Liver (tissue), 9 donors: Measurements from ENCODE around the gene SARM1. TPM values are rescaled to one million over a fixed set of nuclear protein-coding genes. Genes with fewer than 3 reads are reported as not detected.

Experiments used
- DNase-seq: peaks from one replicate; pipeline ENCODE4 v3.0.0-alpha.2; 2017; ENCODE audit warnings: low spot score
- H3K27ac ChIP-seq, 2 donors: one replicate each; pipeline ENCODE4 v1.7.0; 2013; ENCODE audit warnings: inconsistent platforms in 2 of 2, low read length in 2 of 2, control low read depth in 1 of 2, low read depth in 1 of 2, mild to moderate bottlenecking in 1 of 2
- H3K27me3 ChIP-seq, 4 donors: one replicate each; pipeline versions ENCODE4 v1.6.1 to v1.7.0; 2013; ENCODE audit warnings: low read length in 3 of 4, inconsistent platforms in 1 of 4, mild to moderate bottlenecking in 1 of 4, moderate library complexity in 1 of 4; ENCODE audit not compliant: control insufficient read depth in 4 of 4, insufficient read depth in 4 of 4
- H3K36me3 ChIP-seq, 4 donors: one replicate each; pipeline versions ENCODE4 v1.6.1 to v1.7.0; 2013; ENCODE audit warnings: low read length in 3 of 4, mild to moderate bottlenecking in 3 of 4, low read depth in 1 of 4, moderate library complexity in 1 of 4; ENCODE audit not compliant: control insufficient read depth in 4 of 4, insufficient read depth in 3 of 4
- H3K4me1 ChIP-seq, 4 donors: one replicate each; pipeline versions ENCODE4 v1.6.1 to v1.7.0; 2013; ENCODE audit warnings: low read length in 3 of 4, mild to moderate bottlenecking in 3 of 4, moderate library complexity in 1 of 4; ENCODE audit not compliant: control insufficient read depth in 4 of 4, insufficient read depth in 4 of 4
- H3K4me3 ChIP-seq, 3 donors: one replicate each; pipeline versions ENCODE4 v1.6.1 to v1.7.0; 2013; ENCODE audit warnings: low read length in 3 of 3, control low read depth in 1 of 3, low read depth in 1 of 3, mild to moderate bottlenecking in 1 of 3
- H3K9ac ChIP-seq, 2 donors: one replicate each; pipeline ENCODE4 v1.7.0; 2013; ENCODE audit warnings: low read length in 2 of 2, mild to moderate bottlenecking in 2 of 2, moderate library complexity in 2 of 2, control low read depth in 1 of 2, low read depth in 1 of 2
- H3K9me3 ChIP-seq, 4 donors: one replicate each; pipeline versions ENCODE4 v1.6.1 to v1.7.0; 2013; ENCODE audit warnings: low read length in 3 of 4; ENCODE audit not compliant: control insufficient read depth in 4 of 4
- ATF3 ChIP-seq: IDR thresholded peaks from 2 replicates; pipeline ENCODE4 v1.6.1; 2016; ENCODE audit warnings: antibody characterized with exemption
- CTCF ChIP-seq: fragments of 150-350 bp; IDR thresholded peaks from 2 replicates; pipeline ENCODE4 v1.5.1; 2017; ENCODE audit warnings: improper control_type of control experiment, low read depth, low read length; ENCODE audit not compliant: missing input control
- EGR1 ChIP-seq, 2 donors: IDR thresholded peaks; 2 replicates each; pipeline ENCODE4 v1.6.1; 2016 to 2018; ENCODE audit warnings: antibody characterized with exemption in 2 of 2, low read depth in 2 of 2
- FOXA1 ChIP-seq: IDR thresholded peaks from 2 replicates; pipeline ENCODE4 v1.6.1; 2016; ENCODE audit warnings: antibody characterized with exemption
- FOXA2 ChIP-seq: IDR thresholded peaks from 2 replicates; pipeline ENCODE4 v1.6.1; 2016; ENCODE audit warnings: antibody characterized with exemption
- GABPA ChIP-seq, 2 donors: IDR thresholded peaks in 1 of 2; conservative IDR thresholded peaks in 1 of 2; 2 replicates each; pipeline ENCODE4 v1.6.1; 2016; ENCODE audit warnings: antibody characterized with exemption in 2 of 2, mild to moderate bottlenecking in 1 of 2, moderate library complexity in 1 of 2
- HNF4A ChIP-seq, 2 donors: conservative IDR thresholded peaks; 2 replicates each; pipeline ENCODE4 v1.6.1; 2016; ENCODE audit warnings: antibody characterized with exemption in 2 of 2, mild to moderate bottlenecking in 2 of 2
- HNF4G ChIP-seq: IDR thresholded peaks from 2 replicates; pipeline ENCODE4 v1.6.1; 2016; ENCODE audit warnings: antibody characterized with exemption
- JUND ChIP-seq, 2 donors: IDR thresholded peaks; 2 replicates each; pipeline ENCODE4 v1.6.1; 2016; ENCODE audit warnings: antibody characterized with exemption in 2 of 2
- MAX ChIP-seq: IDR thresholded peaks from 2 replicates; pipeline ENCODE4 v1.6.1; 2016; ENCODE audit warnings: antibody characterized with exemption
- NR2F2 ChIP-seq: IDR thresholded peaks from 2 replicates; pipeline ENCODE4 v1.6.1; 2016; ENCODE audit warnings: antibody characterized with exemption
- RAD21 ChIP-seq, 2 donors: IDR thresholded peaks; 2 replicates each; pipeline ENCODE4 v1.6.1; 2016; ENCODE audit warnings: antibody characterized with exemption in 2 of 2, mild to moderate bottlenecking in 2 of 2
- RXRA ChIP-seq, 2 donors: IDR thresholded peaks; 2 replicates each; pipeline ENCODE4 v1.6.1; 2017 to 2018; ENCODE audit warnings: antibody characterized with exemption in 2 of 2, mild to moderate bottlenecking in 1 of 2
- SP1 ChIP-seq: IDR thresholded peaks from 2 replicates; pipeline ENCODE4 v1.6.1; 2018; ENCODE audit warnings: antibody characterized with exemption, mild to moderate bottlenecking
- TAF1 ChIP-seq: conservative IDR thresholded peaks from 2 replicates; pipeline ENCODE4 v1.6.1; 2016; ENCODE audit warnings: antibody characterized with exemption, mild to moderate bottlenecking
- YY1 ChIP-seq: IDR thresholded peaks from 2 replicates; pipeline ENCODE4 v1.6.1; 2016; ENCODE audit warnings: antibody characterized with exemption, mild to moderate bottlenecking
- WGBS: extraction: QIAGEN DNeasy Blood & Tissue Kit; methylation state at CpG from one replicate; pipeline ENCODE4 v1.1.7; 2013; 5-methylcytosine and 5-hydroxymethylcytosine counted together
- polyA plus RNA-seq, 2 donors: library from polyadenylated mRNA; stranded (reverse) in 1 of 2; unstranded in 1 of 2; fragments of 200-250 nt in 1 of 2; fragments of >200 nt in 1 of 2; fragmentation: Nextera tagmentation in 1 of 2; extraction: Ambion mirVana in 1 of 2; gene quantifications; one replicate each; pipeline versions ENCODE4 v1.2.1 to v1.2.3, GENCODE V29; 2013 to 2015
- total RNA-seq, 2 donors: library from RNA; depleted of rRNA; stranded (reverse); fragments of >200 nt; gene quantifications; one replicate each; pipeline ENCODE4 v1.2.3, GENCODE V29; 2014
- TF ChIP-seq, protein P1 (sequence below): IDR thresholded peaks from 2 replicates; pipeline ENCODE4 v1.6.1; 2016; ENCODE audit warnings: antibody characterized with exemption
- TF ChIP-seq, protein P2 (sequence below): IDR thresholded peaks from 2 replicates; pipeline ENCODE4 v1.6.1; 2016; ENCODE audit warnings: antibody characterized with exemption, mild to moderate bottlenecking
- donor health status: healthy.
- donor health status: healthy.
- donor health status: healthy.
- donor health status: healthy.
- donor health status: healthy.

SARM1 gene
- total and polyA plus RNA-seq, 4 donors, result 2.4 to 5.4 (median 5.1) TPM

DNA sequence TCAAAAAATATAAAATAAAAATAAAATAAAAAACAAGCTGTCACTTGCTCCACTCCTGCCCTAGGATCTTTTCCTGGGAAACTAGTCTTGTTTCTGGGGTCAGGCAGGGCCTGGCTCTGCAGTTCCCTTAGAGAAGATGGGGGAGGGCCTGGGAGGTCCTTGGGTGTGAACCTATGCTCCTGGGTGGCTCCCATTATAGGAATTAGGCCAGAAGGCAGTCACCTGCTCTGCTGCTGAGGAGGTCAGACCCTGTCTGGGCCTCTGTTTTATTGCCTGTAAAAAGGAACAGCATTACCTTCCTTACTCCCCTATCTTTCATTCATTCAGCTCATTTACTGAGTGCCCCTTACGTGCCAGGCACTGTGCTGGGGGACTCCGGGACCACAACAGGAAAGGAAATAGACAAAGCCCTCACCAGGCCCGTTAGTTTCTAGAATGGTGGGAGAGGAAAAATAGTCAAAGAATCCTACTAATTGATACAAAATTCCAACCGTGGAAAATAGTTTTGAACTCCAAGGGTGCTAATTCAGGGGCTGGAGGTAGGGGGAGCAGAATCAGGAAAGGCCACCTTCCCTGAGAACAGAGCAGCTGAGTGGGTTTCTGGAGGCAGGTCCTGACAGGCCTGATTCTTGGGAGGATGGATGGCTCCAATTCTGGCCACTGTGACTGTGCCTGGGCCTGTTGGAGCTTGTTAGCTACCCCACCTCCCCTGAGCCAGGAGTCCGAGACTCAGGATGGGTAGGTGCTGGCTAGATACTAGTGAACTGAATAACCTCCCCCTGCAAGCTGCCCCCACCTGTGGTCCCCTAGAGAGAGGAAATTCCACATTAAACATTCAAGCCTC, 35.9 kb downstream of the SARM1 start (continued):
- TF ChIP-seq, protein P1, sequence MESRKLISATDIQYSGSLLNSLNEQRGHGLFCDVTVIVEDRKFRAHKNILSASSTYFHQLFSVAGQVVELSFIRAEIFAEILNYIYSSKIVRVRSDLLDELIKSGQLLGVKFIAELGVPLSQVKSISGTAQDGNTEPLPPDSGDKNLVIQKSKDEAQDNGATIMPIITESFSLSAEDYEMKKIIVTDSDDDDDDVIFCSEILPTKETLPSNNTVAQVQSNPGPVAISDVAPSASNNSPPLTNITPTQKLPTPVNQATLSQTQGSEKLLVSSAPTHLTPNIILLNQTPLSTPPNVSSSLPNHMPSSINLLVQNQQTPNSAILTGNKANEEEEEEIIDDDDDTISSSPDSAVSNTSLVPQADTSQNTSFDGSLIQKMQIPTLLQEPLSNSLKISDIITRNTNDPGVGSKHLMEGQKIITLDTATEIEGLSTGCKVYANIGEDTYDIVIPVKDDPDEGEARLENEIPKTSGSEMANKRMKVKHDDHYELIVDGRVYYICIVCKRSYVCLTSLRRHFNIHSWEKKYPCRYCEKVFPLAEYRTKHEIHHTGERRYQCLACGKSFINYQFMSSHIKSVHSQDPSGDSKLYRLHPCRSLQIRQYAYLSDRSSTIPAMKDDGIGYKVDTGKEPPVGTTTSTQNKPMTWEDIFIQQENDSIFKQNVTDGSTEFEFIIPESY, result no peak
- TF ChIP-seq FOXA2 (no peak), YY1 (no peak), NR2F2 (no peak)

DNA sequence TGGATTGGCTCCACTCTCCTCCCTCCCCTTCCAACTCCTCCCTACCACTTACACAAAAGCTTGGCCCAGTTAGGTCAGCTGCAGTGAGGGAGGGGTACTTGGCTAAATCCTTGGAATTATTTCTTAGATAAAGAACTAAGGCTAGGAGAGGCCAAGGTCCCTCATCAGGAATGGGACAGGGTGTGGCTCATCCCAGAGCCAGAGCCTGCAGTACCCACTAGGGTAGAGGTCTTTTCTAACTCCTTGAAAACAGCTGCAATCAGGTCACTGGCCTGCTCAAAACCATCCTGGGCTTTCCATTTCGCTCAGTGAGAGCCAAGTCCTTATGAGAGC, 36.4 kb downstream of the SARM1 start:
- TF ChIP-seq RXRA (IDR thresholded peaks at IDR 0.05) (no peak), TAF1 (no peak), FOXA2 (no peak), GABPA (IDR thresholded peaks at IDR 0.05 in 1 of 2, conservative IDR thresholded peaks at IDR 0.05 in 1 of 2) (no peak), JUND (IDR thresholded peaks at IDR 0.05) (no peak), FOXA1 (no peak), MAX (no peak), EGR1 (IDR thresholded peaks at IDR 0.05; ENCODE audit: low read depth in 2 of 2) (no peak), CTCF (no peak), ATF3 (no peak), NR2F2 (no peak), YY1 (no peak), HNF4G (no peak), HNF4A (conservative IDR thresholded peaks at IDR 0.05) (no peak), RAD21 (IDR thresholded peaks at IDR 0.05) (no peak), SP1 (no peak)
- TF ChIP-seq, protein P2, sequence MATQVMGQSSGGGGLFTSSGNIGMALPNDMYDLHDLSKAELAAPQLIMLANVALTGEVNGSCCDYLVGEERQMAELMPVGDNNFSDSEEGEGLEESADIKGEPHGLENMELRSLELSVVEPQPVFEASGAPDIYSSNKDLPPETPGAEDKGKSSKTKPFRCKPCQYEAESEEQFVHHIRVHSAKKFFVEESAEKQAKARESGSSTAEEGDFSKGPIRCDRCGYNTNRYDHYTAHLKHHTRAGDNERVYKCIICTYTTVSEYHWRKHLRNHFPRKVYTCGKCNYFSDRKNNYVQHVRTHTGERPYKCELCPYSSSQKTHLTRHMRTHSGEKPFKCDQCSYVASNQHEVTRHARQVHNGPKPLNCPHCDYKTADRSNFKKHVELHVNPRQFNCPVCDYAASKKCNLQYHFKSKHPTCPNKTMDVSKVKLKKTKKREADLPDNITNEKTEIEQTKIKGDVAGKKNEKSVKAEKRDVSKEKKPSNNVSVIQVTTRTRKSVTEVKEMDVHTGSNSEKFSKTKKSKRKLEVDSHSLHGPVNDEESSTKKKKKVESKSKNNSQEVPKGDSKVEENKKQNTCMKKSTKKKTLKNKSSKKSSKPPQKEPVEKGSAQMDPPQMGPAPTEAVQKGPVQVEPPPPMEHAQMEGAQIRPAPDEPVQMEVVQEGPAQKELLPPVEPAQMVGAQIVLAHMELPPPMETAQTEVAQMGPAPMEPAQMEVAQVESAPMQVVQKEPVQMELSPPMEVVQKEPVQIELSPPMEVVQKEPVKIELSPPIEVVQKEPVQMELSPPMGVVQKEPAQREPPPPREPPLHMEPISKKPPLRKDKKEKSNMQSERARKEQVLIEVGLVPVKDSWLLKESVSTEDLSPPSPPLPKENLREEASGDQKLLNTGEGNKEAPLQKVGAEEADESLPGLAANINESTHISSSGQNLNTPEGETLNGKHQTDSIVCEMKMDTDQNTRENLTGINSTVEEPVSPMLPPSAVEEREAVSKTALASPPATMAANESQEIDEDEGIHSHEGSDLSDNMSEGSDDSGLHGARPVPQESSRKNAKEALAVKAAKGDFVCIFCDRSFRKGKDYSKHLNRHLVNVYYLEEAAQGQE, result no peak
- TF ChIP-seq, protein P1, result no peak
- H3K36me3 ChIP-seq, result peaks cover 0 to 5% (median 1%) of the 10 kb centered on the region in 4 donors
- H3K27ac ChIP-seq, result no peak overlapping the region
- no peak overlapping the region for H3K9ac ChIP-seq
- no peak for DNase-seq
- 93% methylated on average over 1 of the region's 1 CpG for WGBS
- H3K4me1 ChIP-seq, result peaks cover 8 to 34% (median 27%) of the 10 kb centered on the region in 4 donors
- no peaks in the 10 kb centered on the region for H3K9me3 ChIP-seq
- H3K27me3 ChIP-seq, result no peaks in the 10 kb centered on the region
- no peak overlapping the region for H3K4me3 ChIP-seq
